ENCODE data around the gene C20orf96.

C20orf96 gene

GRCh38 chr20:278607-279571 lies 11.7 kb downstream of the C20orf96 start:
- H3K4me2 ChIP-seq (ENCODE audit: insufficient read depth, low read length) = no peak overlapping the region
- TF ChIP-seq, protein P1, sequence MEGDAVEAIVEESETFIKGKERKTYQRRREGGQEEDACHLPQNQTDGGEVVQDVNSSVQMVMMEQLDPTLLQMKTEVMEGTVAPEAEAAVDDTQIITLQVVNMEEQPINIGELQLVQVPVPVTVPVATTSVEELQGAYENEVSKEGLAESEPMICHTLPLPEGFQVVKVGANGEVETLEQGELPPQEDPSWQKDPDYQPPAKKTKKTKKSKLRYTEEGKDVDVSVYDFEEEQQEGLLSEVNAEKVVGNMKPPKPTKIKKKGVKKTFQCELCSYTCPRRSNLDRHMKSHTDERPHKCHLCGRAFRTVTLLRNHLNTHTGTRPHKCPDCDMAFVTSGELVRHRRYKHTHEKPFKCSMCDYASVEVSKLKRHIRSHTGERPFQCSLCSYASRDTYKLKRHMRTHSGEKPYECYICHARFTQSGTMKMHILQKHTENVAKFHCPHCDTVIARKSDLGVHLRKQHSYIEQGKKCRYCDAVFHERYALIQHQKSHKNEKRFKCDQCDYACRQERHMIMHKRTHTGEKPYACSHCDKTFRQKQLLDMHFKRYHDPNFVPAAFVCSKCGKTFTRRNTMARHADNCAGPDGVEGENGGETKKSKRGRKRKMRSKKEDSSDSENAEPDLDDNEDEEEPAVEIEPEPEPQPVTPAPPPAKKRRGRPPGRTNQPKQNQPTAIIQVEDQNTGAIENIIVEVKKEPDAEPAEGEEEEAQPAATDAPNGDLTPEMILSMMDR (IDR thresholded peaks at IDR 0.05; ENCODE audit: borderline replicate concordance, extremely low read depth, low read length, poor library complexity, severe bottlenecking) = no peak
- TF ChIP-seq EZH2 (IDR thresholded peaks at IDR 0.05; ENCODE audit: borderline replicate concordance, low read depth, low read length, severe bottlenecking) = no peak
- no peaks in the 10 kb centered on the region for H3K4me1 ChIP-seq (ENCODE audit: insufficient read depth, low read length)
- no peaks in the 10 kb centered on the region for H3K9me3 ChIP-seq (ENCODE audit: insufficient read depth, low read length, severe bottlenecking)
- H3K79me2 ChIP-seq (ENCODE audit: insufficient read depth, low read length) = no peaks in the 10 kb centered on the region
- no peak overlapping the region for H3K27ac ChIP-seq (ENCODE audit: low read length)
- ATAC-seq (ENCODE audit: insufficient read depth, low read depth) = no peak
- peaks cover 57% of the 10 kb centered on the region for H3K36me3 ChIP-seq (ENCODE audit: insufficient read depth, low read length)
- H2AFZ ChIP-seq (ENCODE audit: low read depth, low read length) = no peak overlapping the region
- no peak for DNase-seq
- H3K9ac ChIP-seq (ENCODE audit: low read depth, low read length) = no peak overlapping the region
- H4K20me1 ChIP-seq (ENCODE audit: insufficient read depth, low read length) = no peaks in the 10 kb centered on the region
- no peak overlapping the region for H3K4me3 ChIP-seq (ENCODE audit: low read depth in 1 of 2, low read length in 2 of 2)
- H3K27me3 ChIP-seq (ENCODE audit: insufficient read depth, low read length, poor library complexity) = no peaks in the 10 kb centered on the region

GRCh38 chr20:278181-278580 lies 12.4 kb downstream of the C20orf96 start:
- no peak overlapping the region for H2AFZ ChIP-seq (ENCODE audit: low read depth, low read length)
- H3K4me3 ChIP-seq (ENCODE audit: low read depth in 1 of 2, low read length in 2 of 2) = no peak overlapping the region

DNA sequence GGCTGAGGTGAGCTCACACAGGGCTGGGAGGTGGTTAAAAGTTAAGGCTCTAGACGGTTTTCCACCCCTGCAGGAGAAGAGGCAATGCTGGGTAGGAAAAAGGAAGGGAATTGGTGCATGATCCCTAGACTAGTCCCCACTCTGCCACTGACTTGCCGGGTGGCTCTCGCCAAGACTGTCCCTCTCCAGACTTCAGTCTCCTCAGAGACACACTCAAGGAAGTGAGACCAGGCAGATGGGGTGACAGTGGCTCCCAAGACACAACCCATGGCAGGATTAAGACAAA lies 13.1 kb downstream of the C20orf96 start:
- Histone ChIP-seq H3K79me2 (ENCODE audit: insufficient read depth, low read length) (no peaks in the 10 kb centered on the region), H3K36me3 (ENCODE audit: insufficient read depth, low read length) (peaks cover 51% of the 10 kb centered on the region), H3K9me3 (ENCODE audit: insufficient read depth, low read length, severe bottlenecking) (no peaks in the 10 kb centered on the region), H2AFZ (ENCODE audit: low read depth, low read length) (no peak overlapping the region), H3K4me3 (ENCODE audit: low read depth in 1 of 2, low read length in 2 of 2) (no peak overlapping the region), H3K27ac (ENCODE audit: low read length) (no peak overlapping the region), H3K9ac (ENCODE audit: low read depth, low read length) (no peak overlapping the region), H3K27me3 (ENCODE audit: insufficient read depth, low read length, poor library complexity) (no peaks in the 10 kb centered on the region), H3K4me1 (ENCODE audit: insufficient read depth, low read length) (no peaks in the 10 kb centered on the region), H3K4me2 (ENCODE audit: insufficient read depth, low read length) (no peak overlapping the region), H4K20me1 (ENCODE audit: insufficient read depth, low read length) (no peaks in the 10 kb centered on the region)
- ATAC-seq (ENCODE audit: insufficient read depth, low read depth) (no peak), DNase-seq (no peak)
- TF ChIP-seq EZH2 (IDR thresholded peaks at IDR 0.05; ENCODE audit: borderline replicate concordance, low read depth, low read length, severe bottlenecking) = no peak
- TF ChIP-seq, protein P1 (IDR thresholded peaks at IDR 0.05; ENCODE audit: borderline replicate concordance, extremely low read depth, low read length, poor library complexity, severe bottlenecking) = no peak

More at GRCh38 chr20:278181-278580, 12.4 kb downstream of the C20orf96 start:
- no peak for TF ChIP-seq EZH2 (IDR thresholded peaks at IDR 0.05; ENCODE audit: borderline replicate concordance, low read depth, low read length, severe bottlenecking)
- TF ChIP-seq, protein P1 (IDR thresholded peaks at IDR 0.05; ENCODE audit: borderline replicate concordance, extremely low read depth, low read length, poor library complexity, severe bottlenecking) = no peak
- Histone ChIP-seq H3K36me3 (ENCODE audit: insufficient read depth, low read length) (peaks cover 51% of the 10 kb centered on the region), H4K20me1 (ENCODE audit: insufficient read depth, low read length) (no peaks in the 10 kb centered on the region), H3K9me3 (ENCODE audit: insufficient read depth, low read length, severe bottlenecking) (no peaks in the 10 kb centered on the region), H3K9ac (ENCODE audit: low read depth, low read length) (no peak overlapping the region), H3K27ac (ENCODE audit: low read length) (no peak overlapping the region), H3K79me2 (ENCODE audit: insufficient read depth, low read length) (no peaks in the 10 kb centered on the region), H3K4me2 (ENCODE audit: insufficient read depth, low read length) (no peak overlapping the region), H3K4me1 (ENCODE audit: insufficient read depth, low read length) (no peaks in the 10 kb centered on the region), H3K27me3 (ENCODE audit: insufficient read depth, low read length, poor library complexity) (no peaks in the 10 kb centered on the region)
- DNase-seq (no peak), ATAC-seq (ENCODE audit: insufficient read depth, low read depth) (no peak)

Measured in DND-41 (cell line).